ENCODE data around the gene NUP214.
A peak's percentile ranks its signal among the peaks of the same experiment; 100 is the strongest.

The NUP214 gene

GRCh38 chr9:131279863-131280570 lies 154.6 kb downstream of the NUP214 start:
- DNase-seq: no peak

DNA sequence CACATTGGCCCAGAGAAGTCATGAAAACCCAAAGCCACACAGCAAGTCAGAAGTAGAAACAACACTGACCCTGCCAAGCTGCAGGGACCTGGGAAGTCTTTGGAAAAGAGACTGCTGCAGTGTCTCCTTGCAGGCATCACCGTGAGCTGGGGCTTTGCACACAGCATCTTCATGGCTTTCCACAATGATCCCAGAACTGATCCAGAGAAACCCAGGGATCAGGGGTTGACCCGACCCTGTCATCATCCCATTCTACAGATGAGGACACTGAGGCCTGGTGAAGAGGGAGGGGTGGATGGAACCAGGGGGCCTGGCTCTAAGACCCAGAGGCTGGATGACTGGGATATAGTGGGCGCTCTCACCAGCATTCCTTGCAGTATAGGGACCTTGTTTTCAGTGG lies 155.3 kb downstream of the NUP214 start:
- DNase-seq: no peak

DNA sequence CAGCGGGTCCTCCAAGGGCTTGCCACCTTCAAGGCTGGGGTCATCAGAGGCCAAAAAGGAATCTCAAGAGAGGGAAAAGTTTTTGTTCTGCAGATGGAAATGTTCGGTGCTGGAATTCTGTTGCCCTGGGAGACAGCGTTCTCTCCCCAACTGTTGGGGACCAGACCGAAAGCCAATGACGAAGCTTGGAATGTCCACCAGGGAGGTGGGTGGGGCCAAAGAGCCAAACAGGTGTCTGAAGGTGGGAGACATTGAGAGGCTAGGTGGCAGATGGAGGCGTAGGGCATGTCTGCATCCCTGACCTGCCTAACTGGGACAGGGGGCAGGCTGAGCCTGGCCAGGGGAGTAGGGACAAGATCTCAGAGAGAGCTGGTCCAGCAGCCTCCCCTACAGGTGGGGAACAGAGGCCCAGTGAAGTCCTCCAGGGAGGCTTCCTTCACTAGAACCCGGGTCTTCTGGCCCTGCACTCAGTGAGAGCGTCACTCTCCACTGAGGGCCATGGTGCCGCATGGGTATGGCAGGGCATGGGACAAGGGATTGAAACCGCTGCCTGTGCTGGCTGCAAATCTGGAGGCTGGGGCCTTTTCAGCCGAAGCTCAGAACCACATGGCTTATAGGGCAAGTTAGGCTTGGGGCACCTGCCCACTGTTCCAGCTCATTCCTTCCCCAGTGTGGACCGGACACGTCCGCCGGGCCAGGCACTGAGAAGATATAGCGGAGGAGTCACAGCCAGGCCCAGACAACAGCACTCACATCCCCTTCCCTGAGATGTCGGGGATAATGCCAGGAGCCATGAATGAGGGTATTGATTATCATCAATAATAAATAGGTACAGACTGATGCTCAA lies 156.0 kb downstream of the NUP214 start:
- no peak for DNase-seq

DNA sequence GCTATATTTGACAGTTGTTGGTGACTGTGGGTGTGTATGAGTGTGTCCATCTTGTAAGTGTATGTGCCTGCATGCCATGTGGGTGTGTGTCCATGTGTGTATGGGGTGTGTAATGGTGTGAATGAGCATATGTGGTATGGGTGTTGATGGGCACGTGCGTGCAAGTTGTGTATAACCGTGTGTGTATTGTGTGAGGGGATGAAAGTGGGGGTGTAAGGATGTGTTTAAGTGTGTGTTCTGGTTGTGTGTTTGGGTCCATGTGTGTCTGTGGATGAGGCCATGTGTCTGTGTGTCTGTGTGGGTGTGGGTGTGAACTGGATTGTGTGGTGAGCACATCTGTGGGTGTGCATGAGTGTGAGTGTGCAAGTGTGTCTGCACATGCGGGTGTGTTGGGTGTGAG lies 156.8 kb downstream of the NUP214 start:
- no peak for DNase-seq

- peak; percentile 16 for DNase-seq
Measured at GRCh38 chr9:131282688-131283422, 157.5 kb downstream of the NUP214 start.

Measured in NCI-H1436 (cell line).